CD4-positive, CD25-positive, alpha-beta regulatory T cell (primary cell): ENCODE measurements around the gene FBL. TPM values are rescaled to one million over a fixed set of nuclear protein-coding genes. Genes with fewer than 3 reads are reported as not detected.

Source experiments
- ATAC-seq, 2 donors: fragments of 150-1000 bp; cut with Tn5 transposase; one replicate each; pipeline ENCODE4 v1.10.0; 2021; ENCODE audit warnings: low read depth in 2 of 2, moderate number of reproducible peaks in 2 of 2, moderate library complexity in 1 of 2
- DNase-seq, 3 donors: peaks; one replicate each; pipeline versions ENCODE4 v3.0.0 to v3.0.0-alpha.2; 2012 to 2022; ENCODE audit warnings: mixed read lengths in 1 of 3
- H3K27ac ChIP-seq: one replicate; pipeline ENCODE4 v1.7.0; 2013; ENCODE audit warnings: mild to moderate bottlenecking, low read length; ENCODE audit not compliant: insufficient read depth, poor library complexity, severe bottlenecking
- H3K27me3 ChIP-seq: one replicate; pipeline ENCODE4 v1.7.0; 2013; ENCODE audit warnings: low read length; ENCODE audit not compliant: control insufficient read depth, insufficient read depth
- H3K36me3 ChIP-seq: one replicate; pipeline ENCODE4 v1.7.0; 2013; ENCODE audit warnings: mild to moderate bottlenecking, low read length, moderate library complexity; ENCODE audit not compliant: control insufficient read depth, insufficient read depth
- H3K4me1 ChIP-seq: 2 replicates; pipeline ENCODE4 v1.7.0; 2013; ENCODE audit warnings: mild to moderate bottlenecking, low read length; ENCODE audit not compliant: insufficient read depth, control insufficient read depth, poor library complexity, severe bottlenecking
- H3K4me3 ChIP-seq: one replicate; pipeline ENCODE4 v1.7.0; 2013; ENCODE audit warnings: low read depth, mild to moderate bottlenecking, low read length, moderate library complexity
- H3K9me3 ChIP-seq, 2 experiments: 1 replicate in 1 of 2; 2 replicates in 1 of 2; pipeline ENCODE4 v1.7.0; 2013; ENCODE audit warnings: low read length in 2 of 2, mild to moderate bottlenecking in 1 of 2, moderate library complexity in 1 of 2; ENCODE audit not compliant: control insufficient read depth in 2 of 2
- H3K27ac Mint-ChIP-seq, 3 donors: one replicate each; pipeline ENCODE4 v1.8.0; 2020 to 2022; ENCODE audit warnings: mild to moderate bottlenecking in 3 of 3, mixed read lengths in 3 of 3, moderate library complexity in 2 of 3
- H3K27me3 Mint-ChIP-seq: one replicate; pipeline ENCODE4 v1.8.0; 2022; ENCODE audit warnings: mild to moderate bottlenecking, mixed read lengths
- H3K36me3 Mint-ChIP-seq: one replicate; pipeline ENCODE4 v1.8.0; 2020; ENCODE audit warnings: mixed read lengths
- H3K4me1 Mint-ChIP-seq, 4 donors: one replicate each; pipeline ENCODE4 v1.8.0; 2020 to 2022; ENCODE audit warnings: mixed read lengths in 4 of 4, mild to moderate bottlenecking in 1 of 4
- H3K4me3 Mint-ChIP-seq, 4 donors: one replicate each; pipeline ENCODE4 v1.8.0; 2020 to 2022; ENCODE audit warnings: mild to moderate bottlenecking in 4 of 4, mixed read lengths in 4 of 4, moderate library complexity in 3 of 4
- H3K9me3 Mint-ChIP-seq, 7 donors: one replicate each; pipeline ENCODE4 v1.8.0; 2020 to 2022; ENCODE audit warnings: mixed read lengths in 7 of 7, mild to moderate bottlenecking in 3 of 7, moderate library complexity in 2 of 7
- polyA plus RNA-seq, 4 donors: library from polyadenylated mRNA; unstranded; fragments of 300-500 nt; fragmentation: Illumina TruSeq; gene quantifications; one replicate each; pipeline ENCODE4 v1.2.3, GENCODE V29; 2021
- total RNA-seq: library from RNA; stranded (reverse); gene quantifications from one replicate; pipeline ENCODE4 v1.2.3, GENCODE V29; 2022

The FBL gene
- total and polyA plus RNA-seq, 5 donors from 2014 or later = 142 to 194 (median 183) TPM

DNA sequence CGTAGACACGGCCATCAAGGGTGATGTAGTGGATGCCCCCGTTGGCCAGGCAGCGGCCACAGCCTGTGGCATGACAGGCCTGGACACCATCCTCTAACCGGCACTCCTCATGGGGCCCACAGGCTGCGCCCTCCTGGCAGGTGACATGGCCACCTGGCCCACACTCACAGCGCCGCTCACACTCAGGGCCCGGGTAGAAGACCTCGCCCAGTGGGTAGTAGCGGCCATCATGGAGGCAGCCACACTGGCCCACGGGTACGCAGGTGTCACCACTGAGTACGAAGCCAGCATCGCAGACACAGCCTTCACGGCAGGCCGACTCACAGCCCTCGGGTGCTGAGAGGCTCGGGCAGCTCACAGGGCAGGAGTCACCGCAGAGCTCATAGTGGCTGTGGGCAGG, 27.2 kb upstream of the FBL start:
- H3K4me1 Mint-ChIP-seq = no peaks in the 10 kb centered on the region
- Histone ChIP-seq H3K27me3 (no peaks in the 10 kb centered on the region), H3K36me3 (no peaks in the 10 kb centered on the region), H3K4me1 (no peaks in the 10 kb centered on the region), H3K4me3 (no peak overlapping the region), H3K27ac (no peak overlapping the region), H3K9me3 (no peaks in the 10 kb centered on the region)
- H3K27ac Mint-ChIP-seq = no peak overlapping the region
- ATAC-seq (no peak), DNase-seq (no peak)
- no peaks in the 10 kb centered on the region for H3K9me3 Mint-ChIP-seq
- no peaks in the 10 kb centered on the region for H3K36me3 Mint-ChIP-seq
- no peak overlapping the region for H3K4me3 Mint-ChIP-seq
- H3K27me3 Mint-ChIP-seq = no peaks in the 10 kb centered on the region

DNA sequence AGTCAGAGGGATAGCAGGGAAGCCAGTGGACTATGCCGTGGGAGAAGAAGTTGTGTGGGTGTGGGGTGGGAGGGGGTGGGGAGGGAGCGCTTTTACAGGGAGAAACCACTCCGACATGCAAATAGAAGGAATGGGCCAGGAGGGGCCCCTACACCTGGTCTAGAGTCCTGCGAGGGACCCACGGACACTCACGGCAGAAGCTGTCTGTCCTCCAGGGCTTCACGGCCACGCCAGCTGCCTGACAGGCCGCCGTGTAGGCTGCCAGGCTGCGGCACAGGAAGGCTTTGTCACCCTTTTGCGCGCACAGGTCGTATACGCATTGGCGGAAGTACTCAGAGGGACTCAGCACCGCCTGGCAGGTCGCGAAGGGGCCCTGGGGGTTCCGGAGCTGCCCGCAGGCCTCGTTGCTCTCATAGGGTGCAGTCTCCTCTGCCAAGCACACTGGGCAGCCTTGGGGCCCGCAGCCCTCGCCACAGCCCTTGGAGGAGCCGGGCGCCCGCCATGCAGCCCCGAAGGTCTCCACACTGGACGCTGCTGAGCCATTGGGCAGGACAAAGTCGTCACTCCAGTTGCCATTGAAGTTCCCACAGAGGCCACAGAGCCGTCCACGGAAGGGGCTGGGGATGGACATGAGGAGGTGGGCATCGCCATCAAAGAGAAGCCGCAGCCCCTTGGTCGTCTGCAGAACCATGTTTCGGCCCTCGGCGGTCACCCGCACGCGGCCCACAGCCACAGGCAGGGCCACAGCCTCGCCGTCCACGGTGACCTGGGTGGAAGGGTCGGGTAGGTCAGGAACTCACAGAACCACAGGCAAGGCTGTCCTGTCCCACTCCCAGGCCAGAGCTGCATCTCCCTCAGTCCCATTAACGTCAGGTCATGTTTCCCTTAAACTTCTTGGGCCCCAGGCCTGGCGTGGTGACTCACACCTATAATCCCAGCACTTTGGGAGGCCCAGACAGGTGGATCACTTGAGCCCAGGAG, 26.0 kb upstream of the FBL start:
- no peak overlapping the region for H3K4me3 Mint-ChIP-seq
- Histone ChIP-seq H3K4me3 (no peak overlapping the region), H3K27me3 (no peaks in the 10 kb centered on the region), H3K36me3 (no peaks in the 10 kb centered on the region), H3K4me1 (no peaks in the 10 kb centered on the region), H3K9me3 (no peaks in the 10 kb centered on the region), H3K27ac (no peak overlapping the region)
- no peaks in the 10 kb centered on the region for H3K27me3 Mint-ChIP-seq
- H3K4me1 Mint-ChIP-seq = no peaks in the 10 kb centered on the region
- no peaks in the 10 kb centered on the region for H3K36me3 Mint-ChIP-seq
- no peak overlapping the region for H3K27ac Mint-ChIP-seq
- H3K9me3 Mint-ChIP-seq = no peaks in the 10 kb centered on the region
- DNase-seq (no peak), ATAC-seq (no peak)

GRCh38 chr19:39871362-39871761, 25.2 kb upstream of the FBL start:
- Histone ChIP-seq H3K36me3 (no peaks in the 10 kb centered on the region), H3K27ac (no peak overlapping the region), H3K27me3 (no peaks in the 10 kb centered on the region), H3K9me3 (no peaks in the 10 kb centered on the region), H3K4me3 (no peak overlapping the region), H3K4me1 (no peaks in the 10 kb centered on the region)
- no peak overlapping the region for H3K27ac Mint-ChIP-seq
- no peaks in the 10 kb centered on the region for H3K4me1 Mint-ChIP-seq
- no peak overlapping the region for H3K4me3 Mint-ChIP-seq
- no peak for DNase-seq
- no peaks in the 10 kb centered on the region for H3K27me3 Mint-ChIP-seq
- no peak for ATAC-seq
- H3K36me3 Mint-ChIP-seq = peaks cover 2% of the 10 kb centered on the region
- no peaks in the 10 kb centered on the region for H3K9me3 Mint-ChIP-seq

- no peak overlapping the region for H3K27ac ChIP-seq
- Mint-ChIP-seq H3K9me3 (no peaks in the 10 kb centered on the region), H3K27ac (no peak overlapping the region), H3K36me3 (peaks cover 4% of the 10 kb centered on the region), H3K4me3 (no peak overlapping the region), H3K4me1 (no peaks in the 10 kb centered on the region), H3K27me3 (no peaks in the 10 kb centered on the region)
- no peaks in the 10 kb centered on the region for H3K9me3 ChIP-seq
- H3K4me3 ChIP-seq = no peak overlapping the region
- H3K4me1 ChIP-seq = no peaks in the 10 kb centered on the region
- DNase-seq = no peak
- no peaks in the 10 kb centered on the region for H3K27me3 ChIP-seq
- no peaks in the 10 kb centered on the region for H3K36me3 ChIP-seq
- ATAC-seq = no peak
Observed at GRCh38 chr19:39870171-39870971, 24.2 kb upstream of the FBL start.

GRCh38 chr19:39867952-39868351, 21.8 kb upstream of the FBL start:
- DNase-seq (no peak), ATAC-seq (no peak)
- H3K9me3 ChIP-seq = no peaks in the 10 kb centered on the region
- Mint-ChIP-seq H3K9me3 (peaks cover 0 to 1% (median 0%) of the 10 kb centered on the region in 7 donors), H3K27ac (no peak overlapping the region), H3K27me3 (no peaks in the 10 kb centered on the region), H3K36me3 (peaks cover 4% of the 10 kb centered on the region), H3K4me3 (no peak overlapping the region), H3K4me1 (no peaks in the 10 kb centered on the region)
- H3K4me1 ChIP-seq = no peaks in the 10 kb centered on the region
- no peaks in the 10 kb centered on the region for H3K27me3 ChIP-seq
- H3K36me3 ChIP-seq = no peaks in the 10 kb centered on the region
- no peak overlapping the region for H3K4me3 ChIP-seq
- H3K27ac ChIP-seq = no peak overlapping the region

- peaks cover 4% of the 10 kb centered on the region for H3K36me3 Mint-ChIP-seq
- H3K27me3 Mint-ChIP-seq = no peaks in the 10 kb centered on the region
- no peaks in the 10 kb centered on the region for H3K4me1 Mint-ChIP-seq
- Histone ChIP-seq H3K36me3 (no peaks in the 10 kb centered on the region), H3K27ac (no peak overlapping the region), H3K9me3 (no peaks in the 10 kb centered on the region), H3K27me3 (no peaks in the 10 kb centered on the region), H3K4me1 (no peaks in the 10 kb centered on the region), H3K4me3 (no peak overlapping the region)
- DNase-seq = no peak
- no peak overlapping the region for H3K27ac Mint-ChIP-seq
- ATAC-seq = no peak
- peaks cover 0 to 1% (median 0%) of the 10 kb centered on the region in 7 donors for H3K9me3 Mint-ChIP-seq
- no peak overlapping the region for H3K4me3 Mint-ChIP-seq
Observed at GRCh38 chr19:39867133-39867532, 21.0 kb upstream of the FBL start.

DNA sequence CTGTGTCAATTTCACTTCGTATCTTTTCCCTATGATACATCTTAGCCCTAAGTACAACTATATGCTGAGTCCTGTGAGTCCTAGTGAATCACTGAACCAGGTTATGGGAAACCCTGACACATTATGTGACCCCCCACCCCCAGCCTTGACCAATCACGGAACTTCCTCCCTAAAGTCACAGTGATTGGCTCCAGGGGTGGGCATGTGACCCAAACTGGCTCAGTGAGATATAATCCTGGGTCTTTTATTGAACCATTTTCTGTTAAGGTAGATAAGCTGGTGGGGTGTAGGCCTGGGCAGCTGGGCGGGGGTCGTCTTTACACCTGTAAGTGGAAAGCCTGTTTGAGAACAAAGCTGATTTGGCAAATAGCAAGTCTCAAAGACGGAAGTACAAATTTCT, 19.8 kb upstream of the FBL start:
- no peak for DNase-seq
- Histone ChIP-seq H3K27me3 (no peaks in the 10 kb centered on the region), H3K4me1 (no peaks in the 10 kb centered on the region), H3K36me3 (no peaks in the 10 kb centered on the region), H3K4me3 (no peak overlapping the region), H3K9me3 (no peaks in the 10 kb centered on the region), H3K27ac (no peak overlapping the region)
- peaks cover 0 to 1% (median 0%) of the 10 kb centered on the region in 7 donors for H3K9me3 Mint-ChIP-seq
- no peaks in the 10 kb centered on the region for H3K27me3 Mint-ChIP-seq
- peak overlapping the region in 1 of 3 donors; percentile 16 for H3K27ac Mint-ChIP-seq
- H3K4me3 Mint-ChIP-seq = no peak overlapping the region
- ATAC-seq = no peak
- peaks cover 4% of the 10 kb centered on the region for H3K36me3 Mint-ChIP-seq
- H3K4me1 Mint-ChIP-seq = no peaks in the 10 kb centered on the region
